ENCODE data around the gene MTCL1. TPM values are rescaled to one million over a fixed set of nuclear protein-coding genes. Genes with fewer than 3 reads are reported as not detected.

Gene MTCL1
- total RNA-seq, 1 experiment from 2014 or later: 297 TPM

DNA sequence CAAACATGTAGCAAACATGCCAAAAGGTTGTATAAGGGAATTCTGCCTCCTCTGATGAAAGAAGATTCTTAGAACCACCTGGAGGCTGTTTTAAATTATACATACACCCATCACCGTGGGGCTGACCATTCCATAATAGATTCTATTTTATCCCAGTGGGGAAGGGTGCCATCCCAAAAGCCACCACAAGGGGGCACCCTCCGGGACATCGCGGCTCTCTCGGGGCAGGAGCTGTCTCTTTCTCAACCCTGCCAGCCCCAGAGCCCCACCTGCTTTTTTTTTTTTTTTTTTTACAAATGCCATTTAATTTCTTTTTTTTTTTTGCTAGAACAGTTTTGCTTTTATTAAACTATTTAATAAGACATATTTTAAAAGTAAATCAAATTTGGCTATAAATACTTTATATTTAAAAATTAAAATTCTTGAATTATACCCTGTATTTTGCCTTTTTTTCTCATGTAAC lies 8.6 kb upstream of the MTCL1 start:
- CTCF ChIA-PET: interaction anchor here (0.5 to 1.0 kb wide), 9 partner anchors 8 to 825 kb away, joined by 3 to 13 read pairs (median 4); partner anchors contain the start of gene MTCL1
- no peak overlapping the region for H3K27ac Mint-ChIP-seq (ENCODE audit: unreplicated experiment)
- TF ChIP-seq, protein P1, sequence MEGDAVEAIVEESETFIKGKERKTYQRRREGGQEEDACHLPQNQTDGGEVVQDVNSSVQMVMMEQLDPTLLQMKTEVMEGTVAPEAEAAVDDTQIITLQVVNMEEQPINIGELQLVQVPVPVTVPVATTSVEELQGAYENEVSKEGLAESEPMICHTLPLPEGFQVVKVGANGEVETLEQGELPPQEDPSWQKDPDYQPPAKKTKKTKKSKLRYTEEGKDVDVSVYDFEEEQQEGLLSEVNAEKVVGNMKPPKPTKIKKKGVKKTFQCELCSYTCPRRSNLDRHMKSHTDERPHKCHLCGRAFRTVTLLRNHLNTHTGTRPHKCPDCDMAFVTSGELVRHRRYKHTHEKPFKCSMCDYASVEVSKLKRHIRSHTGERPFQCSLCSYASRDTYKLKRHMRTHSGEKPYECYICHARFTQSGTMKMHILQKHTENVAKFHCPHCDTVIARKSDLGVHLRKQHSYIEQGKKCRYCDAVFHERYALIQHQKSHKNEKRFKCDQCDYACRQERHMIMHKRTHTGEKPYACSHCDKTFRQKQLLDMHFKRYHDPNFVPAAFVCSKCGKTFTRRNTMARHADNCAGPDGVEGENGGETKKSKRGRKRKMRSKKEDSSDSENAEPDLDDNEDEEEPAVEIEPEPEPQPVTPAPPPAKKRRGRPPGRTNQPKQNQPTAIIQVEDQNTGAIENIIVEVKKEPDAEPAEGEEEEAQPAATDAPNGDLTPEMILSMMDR (IDR thresholded peaks at IDR 0.05; ENCODE audit: unreplicated experiment): peak; percentile 93
- H3K27me3 Mint-ChIP-seq (ENCODE audit: unreplicated experiment): no peaks in the 10 kb centered on the region
- BruUV-seq (replicated peaks): no TSS peak
- peaks cover 4% of the 10 kb centered on the region for H3K36me3 Mint-ChIP-seq (ENCODE audit: insufficient read depth, unreplicated experiment)
- H3K4me3 Mint-ChIP-seq (ENCODE audit: low read depth, unreplicated experiment): no peak overlapping the region
- intact Hi-C loops (cut with micrococcal nuclease; ENCODE audit: unreplicated experiment): loop anchor here (2.0 kb wide), 1 partner anchor 286 kb away; no protein-coding TSS in a partner anchor
- H3K9me3 Mint-ChIP-seq (ENCODE audit: low read depth, unreplicated experiment): no peaks in the 10 kb centered on the region
- DNase-seq: peak; percentile 91
- peaks cover 7% of the 10 kb centered on the region for H3K4me1 Mint-ChIP-seq (ENCODE audit: low read depth, unreplicated experiment)

DNA sequence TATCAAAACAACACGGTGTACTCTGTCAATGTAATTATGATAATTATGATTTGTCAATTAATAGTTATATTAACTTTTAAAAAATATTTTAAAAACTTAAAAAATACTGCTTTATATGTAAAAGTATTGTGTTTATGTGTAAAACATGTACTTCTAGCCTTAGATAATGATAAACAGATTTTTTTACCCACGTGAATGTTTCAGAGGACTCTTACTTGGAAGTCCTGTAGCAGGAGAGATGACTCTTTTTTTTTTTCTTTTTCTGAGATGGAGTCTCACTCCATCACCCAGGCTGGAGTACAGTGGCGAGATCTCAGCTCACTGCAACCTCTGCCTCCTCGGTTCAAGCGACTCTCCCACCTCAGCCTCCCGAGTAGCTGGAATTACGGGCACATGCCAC lies 6.2 kb upstream of the MTCL1 start:
- H3K27me3 Mint-ChIP-seq (ENCODE audit: unreplicated experiment): no peaks in the 10 kb centered on the region
- CTCF ChIA-PET: no interaction called here
- no peak overlapping the region for H3K4me3 Mint-ChIP-seq (ENCODE audit: low read depth, unreplicated experiment)
- no peak for DNase-seq
- no TSS peak for BruUV-seq (replicated peaks)
- TF ChIP-seq, protein P1 (IDR thresholded peaks at IDR 0.05; ENCODE audit: unreplicated experiment): no peak
- no peak overlapping the region for H3K27ac Mint-ChIP-seq (ENCODE audit: unreplicated experiment)
- H3K36me3 Mint-ChIP-seq (ENCODE audit: insufficient read depth, unreplicated experiment): peaks cover 13% of the 10 kb centered on the region
- no peaks in the 10 kb centered on the region for H3K9me3 Mint-ChIP-seq (ENCODE audit: low read depth, unreplicated experiment)
- intact Hi-C loops (cut with micrococcal nuclease; ENCODE audit: unreplicated experiment): no loop called here
- peaks cover 26% of the 10 kb centered on the region for H3K4me1 Mint-ChIP-seq (ENCODE audit: low read depth, unreplicated experiment)

DNA sequence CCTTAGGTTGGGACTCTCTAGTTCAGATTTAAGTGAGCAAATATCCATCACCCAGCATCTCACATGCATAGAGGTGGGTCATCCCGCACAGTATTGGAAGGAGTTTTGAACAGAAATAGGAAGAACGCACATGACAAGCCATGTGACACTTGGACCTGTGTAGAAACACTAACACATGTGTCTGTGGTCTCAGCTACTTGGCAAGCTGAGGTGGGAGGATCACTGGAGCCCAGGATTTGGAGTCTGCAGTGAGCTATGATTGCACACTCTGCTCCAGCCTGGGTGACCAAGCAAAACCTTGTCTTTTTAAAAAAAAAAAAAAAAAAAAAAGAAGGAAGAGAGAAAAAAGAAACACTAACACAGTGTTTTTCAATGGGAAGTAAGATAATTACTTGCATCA lies 5.4 kb upstream of the MTCL1 start:
- no peaks in the 10 kb centered on the region for H3K9me3 Mint-ChIP-seq (ENCODE audit: low read depth, unreplicated experiment)
- CTCF ChIA-PET: no interaction called here
- no peak overlapping the region for H3K27ac Mint-ChIP-seq (ENCODE audit: unreplicated experiment)
- H3K4me3 Mint-ChIP-seq (ENCODE audit: low read depth, unreplicated experiment): no peak overlapping the region
- TF ChIP-seq, protein P1 (IDR thresholded peaks at IDR 0.05; ENCODE audit: unreplicated experiment): no peak
- no peaks in the 10 kb centered on the region for H3K27me3 Mint-ChIP-seq (ENCODE audit: unreplicated experiment)
- DNase-seq: no peak
- peaks cover 31% of the 10 kb centered on the region for H3K4me1 Mint-ChIP-seq (ENCODE audit: low read depth, unreplicated experiment)
- intact Hi-C loops (cut with micrococcal nuclease; ENCODE audit: unreplicated experiment): loop anchor here (5.0 to 10.0 kb wide), 3 partner anchors 48 to 435 kb away; partner anchors contain the start of gene ANKRD12
- H3K36me3 Mint-ChIP-seq (ENCODE audit: insufficient read depth, unreplicated experiment): peaks cover 21% of the 10 kb centered on the region
- no TSS peak for BruUV-seq (replicated peaks)

DNA sequence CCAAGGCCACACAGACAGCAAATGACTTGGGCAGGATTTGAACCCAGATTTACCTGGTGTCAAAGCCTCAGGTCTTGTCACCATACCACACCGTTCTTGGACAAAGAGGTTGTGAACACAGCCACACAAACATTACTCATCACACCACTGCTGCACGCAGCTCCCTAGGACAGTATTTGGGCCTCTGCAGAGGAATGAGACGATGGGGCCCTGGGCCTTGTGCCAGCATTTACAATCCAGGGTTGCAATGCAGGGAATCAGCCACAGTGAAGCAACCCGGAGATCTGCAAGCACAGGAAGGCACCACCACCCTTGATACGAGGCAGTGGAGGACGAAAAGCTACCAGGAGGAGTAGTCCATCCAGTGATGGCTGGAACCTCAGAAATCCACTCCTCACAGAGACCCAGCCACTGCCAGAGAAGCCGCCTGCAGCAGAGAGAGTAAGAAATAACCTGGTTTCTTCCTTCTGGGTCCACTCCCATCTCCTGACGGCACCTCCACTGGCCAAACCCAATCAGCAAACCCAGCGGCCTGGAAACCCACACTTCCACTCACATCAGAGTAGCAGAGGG lies 3.7 kb upstream of the MTCL1 start:
- peak; percentile 65 for DNase-seq
- H3K36me3 Mint-ChIP-seq (ENCODE audit: insufficient read depth, unreplicated experiment): peaks cover 21% of the 10 kb centered on the region
- no peaks in the 10 kb centered on the region for H3K27me3 Mint-ChIP-seq (ENCODE audit: unreplicated experiment)
- peak overlapping the region; percentile 40 for H3K27ac Mint-ChIP-seq (ENCODE audit: unreplicated experiment)
- intact Hi-C loops (cut with micrococcal nuclease; ENCODE audit: unreplicated experiment): loop anchor here (5.0 to 10.0 kb wide), 3 partner anchors 49 to 433 kb away; partner anchors contain the start of gene ANKRD12
- TF ChIP-seq, protein P1 (IDR thresholded peaks at IDR 0.05; ENCODE audit: unreplicated experiment): no peak
- peaks cover 31% of the 10 kb centered on the region for H3K4me1 Mint-ChIP-seq (ENCODE audit: low read depth, unreplicated experiment)
- no TSS peak for BruUV-seq (replicated peaks)
- H3K4me3 Mint-ChIP-seq (ENCODE audit: low read depth, unreplicated experiment): peak overlapping the region; percentile 9
- H3K9me3 Mint-ChIP-seq (ENCODE audit: low read depth, unreplicated experiment): no peaks in the 10 kb centered on the region
- CTCF ChIA-PET: no interaction called here

Measured in Calu3 (cell line).